ENCODE results near the gene MPZL2. TPM values are rescaled to one million over a fixed set of nuclear protein-coding genes. Genes with fewer than 3 reads are reported as not detected.

MPZL2 gene
- total RNA-seq, 1 experiment from 2014 or later = 0.26 TPM

GRCh38 chr11:118264569-118265465 lies 720 bp upstream of the MPZL2 start:
- DNase-seq = no peak
- H3K9ac ChIP-seq (ENCODE audit: extremely low read depth, insufficient read length, low read length) = no peak overlapping the region

More at GRCh38 chr11:118264569-118265465, 720 bp upstream of the MPZL2 start:
- H3K4me2 ChIP-seq (ENCODE audit: insufficient read depth, insufficient read length, low read length) = peak overlapping the region; percentile 55
- no peak overlapping the region for H2AK5ac ChIP-seq (ENCODE audit: insufficient read length, low read length)
- no peaks in the 10 kb centered on the region; the same call in none of the 2 replicates for H3K4me1 ChIP-seq (ENCODE audit: insufficient read depth, low read length)
- H2BK12ac ChIP-seq (ENCODE audit: insufficient read length, low read depth, low read length) = no peak overlapping the region
- no peak overlapping the region for H4K5ac ChIP-seq (ENCODE audit: insufficient read length, low read depth, low read length)
- no peak overlapping the region for H2BK20ac ChIP-seq (ENCODE audit: low read depth, low read length, poor library complexity, severe bottlenecking)
- no peaks in the 10 kb centered on the region for H4K20me1 ChIP-seq (ENCODE audit: control insufficient read depth, insufficient read depth, insufficient read length)
- peaks cover 8% of the 10 kb centered on the region; the same call in 1 of the 2 replicates for H3K27me3 ChIP-seq (ENCODE audit: insufficient read depth, low read length)
- H2AFZ ChIP-seq (ENCODE audit: low read length) = peak overlapping the region; percentile 0
- H3K27ac ChIP-seq (ENCODE audit: insufficient read length, low read depth, low read length) = no peak overlapping the region
- no peak overlapping the region for H3K14ac ChIP-seq (ENCODE audit: insufficient read depth, low read length)
- peaks cover 4% of the 10 kb centered on the region for H3K23me2 ChIP-seq (ENCODE audit: insufficient read length, low read depth, low read length, poor library complexity, severe bottlenecking)
- no peaks in the 10 kb centered on the region for H3K79me2 ChIP-seq (ENCODE audit: insufficient read depth, low read length)
- no peaks in the 10 kb centered on the region for H3K79me1 ChIP-seq (ENCODE audit: insufficient read depth, low read depth, low read length, poor library complexity, severe bottlenecking)
- TF ChIP-seq CTCF (conservative IDR thresholded peaks at IDR 0.05) = 0 out of 3 replicates have a peak, but pooled peaks have one; percentile 2
- Mint-ChIP-seq H3K27ac (peak overlapping the region in 2 of 3 experiments; percentile 17 to 62; a peak in 4 of 7 replicates), H3K27me3 (ENCODE audit: low read depth) (peaks cover 94% of the 10 kb centered on the region), H3K4me3 (peak overlapping the region; percentile 62 to 69), H3K4me1 (peaks cover 25 to 37% of the 10 kb centered on the region in 2 experiments), H3K36me3 (ENCODE audit: insufficient read depth in 1 of 3, low read depth in 3 of 3) (no peaks in the 10 kb centered on the region), H3K9me3 (no peaks in the 10 kb centered on the region; a peak in 1 of 5 replicates)
- H3T11ph ChIP-seq (ENCODE audit: low read length) = no peak overlapping the region
- no CpG with 5 or more reads among the region's 13 CpGs for WGBS (ENCODE audit: extremely low coverage, insufficient read length, low lambda C conversion rate)
- H2BK15ac ChIP-seq (ENCODE audit: low read depth, low read length) = no peak overlapping the region
- no peak overlapping the region for H3K18ac ChIP-seq (ENCODE audit: insufficient read length, low read depth, low read length)
- no peak overlapping the region for H4K8ac ChIP-seq (replicated peaks; ENCODE audit: insufficient read length, low read depth, low read length)
- no peak overlapping the region for H3K23ac ChIP-seq (ENCODE audit: insufficient read length, low read depth, low read length)
- no peak overlapping the region for H4K91ac ChIP-seq (ENCODE audit: insufficient read length, low read depth, low read length)
- H3K9me3 ChIP-seq (ENCODE audit: control insufficient read depth, low read depth, low read length) = no peaks in the 10 kb centered on the region
- no peak overlapping the region for H3K4ac ChIP-seq (ENCODE audit: low read depth, low read length)
- no peak overlapping the region for H3K56ac ChIP-seq (ENCODE audit: insufficient read length, low read depth, low read length)
- H2BK120ac ChIP-seq (ENCODE audit: low read depth, low read length, poor library complexity, severe bottlenecking) = no peak overlapping the region
- H2BK5ac ChIP-seq (ENCODE audit: insufficient read length, low read length) = no peak overlapping the region

Data from H9 (cell line).